Endothelial cell of coronary artery (primary cell): ENCODE data around the gene MICOS13. TPM values are rescaled to one million over a fixed set of nuclear protein-coding genes. Genes with fewer than 3 reads are reported as not detected.

Experiments
- total RNA-seq: library from RNA; depleted of rRNA; stranded (reverse); fragments of >200 nt; gene quantifications from 2 replicates; pipeline ENCODE4 v1.2.3, GENCODE V29; 2014

The MICOS13 gene
- 63.3 and 70.9 TPM in 2 replicates for total RNA-seq

GRCh38 chr19:5680437-5681368 is at the start of gene MICOS13, which contains the start of gene HSD11B1L:
Gene MICOS13, minus strand, starts transcription at chr19:5680516. Its CDS starts 30 bp downstream, at chr19:5680486.
Gene HSD11B1L, plus strand, starts transcription at chr19:5681027. Its CDS starts 3,806 bp downstream, at chr19:5684833.

GRCh38 chr19:5719961-5720790 is 39.9 kb upstream of the MICOS13 start, which contains the start of the genes CATSPERD and LONP1:
Gene CATSPERD, plus strand, starts transcription at chr19:5720637. Its CDS starts 101 bp downstream, at chr19:5720738.
Gene LONP1, minus strand, starts transcription at chr19:5720146. Its CDS starts 14 bp downstream, at chr19:5720132.

DNA sequence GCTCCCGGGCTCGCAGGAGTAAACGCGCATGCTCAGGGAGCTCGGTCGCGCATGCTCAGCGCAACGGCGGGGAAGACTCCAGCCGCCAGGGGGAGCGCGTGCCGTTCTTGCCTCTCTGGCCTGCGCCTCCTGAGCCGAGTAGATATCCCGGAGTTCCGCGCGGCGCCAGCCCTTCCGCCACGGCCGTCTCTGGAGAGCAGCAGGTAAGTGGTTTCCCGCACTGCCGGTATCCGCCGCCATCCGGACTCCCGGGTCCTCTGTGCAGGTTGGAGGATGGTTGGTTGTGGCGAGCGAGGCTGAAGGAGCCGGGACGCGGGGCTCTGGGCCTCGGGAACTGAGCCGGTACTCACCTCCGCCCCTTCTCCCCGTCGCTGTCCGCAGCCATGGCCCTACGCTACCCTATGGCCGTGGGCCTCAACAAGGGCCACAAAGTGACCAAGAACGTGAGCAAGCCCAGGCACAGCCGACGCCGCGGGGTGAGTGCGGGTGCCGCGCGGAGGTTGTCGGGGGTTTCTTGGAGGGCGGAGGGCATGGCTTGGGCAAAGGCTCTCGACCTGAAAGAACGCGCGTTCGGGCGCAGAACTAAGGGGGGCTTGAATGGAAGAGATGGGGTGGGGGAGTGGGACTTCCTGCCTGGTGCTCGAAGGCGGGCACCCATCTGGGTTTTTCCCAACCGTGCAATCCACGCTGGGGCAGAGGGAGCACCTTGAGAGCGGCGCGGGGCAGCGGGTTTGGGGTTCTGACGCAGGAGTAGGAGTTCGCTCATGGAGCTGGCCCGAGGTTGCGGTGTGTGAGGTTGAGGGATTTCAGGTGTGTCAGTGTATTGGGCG is 10.0 kb upstream of the MICOS13 start, which contains the start of gene RPL36:
Gene RPL36 (plus strand): TSS at position 171 of the 830 bp plus-strand sequence. CDS start 213 bp downstream, at position 384.

Other genes starting within 250 kb of the MICOS13 start
- gene ZNRF4, start 225.1 kb downstream of the MICOS13 start, total RNA-seq: not detected in 2 replicates
- gene TINCR, start 112.6 kb downstream of the MICOS13 start, total RNA-seq: under 0.01 and 0.09 TPM in 2 replicates
- gene SAFB2, start 57.7 kb downstream of the MICOS13 start, total RNA-seq: 31.3 and 42.9 TPM in 2 replicates
- gene SAFB, start 57.4 kb downstream of the MICOS13 start, total RNA-seq: 54.3 and 61.3 TPM in 2 replicates
- 5.3 and 8.4 TPM in 2 replicates for gene HSD11B1L, start 511 bp upstream of the MICOS13 start, total RNA-seq
- gene RPL36, start 9.8 kb upstream of the MICOS13 start, total RNA-seq: 815 and 826 TPM in 2 replicates
- 69.6 and 119 TPM in 2 replicates for gene LONP1, start 39.6 kb upstream of the MICOS13 start, total RNA-seq
- gene CATSPERD, start 40.1 kb upstream of the MICOS13 start, total RNA-seq: not detected in 2 replicates
- 0.19 and 0.27 TPM in 2 replicates for gene PRR22, start 104.2 kb upstream of the MICOS13 start, total RNA-seq
- 25.2 and 33.4 TPM in 2 replicates for gene DUS3L, start 110.6 kb upstream of the MICOS13 start, total RNA-seq
- 0.09 TPM in 1 of 2 replicates, not detected in the other for gene NRTN, start 124.6 kb upstream of the MICOS13 start, total RNA-seq
- not detected in 2 replicates for gene FUT6, start 159.2 kb upstream of the MICOS13 start, total RNA-seq
- not detected in 2 replicates for gene FUT3, start 170.9 kb upstream of the MICOS13 start, total RNA-seq
- not detected in 2 replicates for gene FUT5, start 190.0 kb upstream of the MICOS13 start, total RNA-seq
- gene NDUFA11, start 223.3 kb upstream of the MICOS13 start, total RNA-seq: 235 and 266 TPM in 2 replicates
- gene VMAC, start 224.4 kb upstream of the MICOS13 start, total RNA-seq: 3.2 and 4.8 TPM in 2 replicates
- gene CAPS, start 233.7 kb upstream of the MICOS13 start, total RNA-seq: 1.3 and 3.5 TPM in 2 replicates